T-cell (primary cell): ENCODE results near the gene HNRNPL. TPM values are rescaled to one million over a fixed set of nuclear protein-coding genes. Genes with fewer than 3 reads are reported as not detected.

Experiments used
- total RNA-seq, 35 experiments: library from RNA in 6 of 35; stranded (reverse) in 6 of 35; fragments of 120-200 nt in 1 of 35; gene quantifications; one replicate each; pipeline versions ENCODE4 v1.2.1 to v1.2.4 and lab custom pipeline; 2013 to 2026

Gene HNRNPL
- total RNA-seq, 5 donors from 2014 or later (not counting 1 experiment from before 2014, with no cell fraction given), result 320 to 498 (median 330) TPM

Other genes starting within 250 kb of the HNRNPL start
- 100 to 1,000 TPM; 243 to 417 (median 329) TPM for gene MAP4K1, start 232.0 kb downstream of the HNRNPL start, total RNA-seq
- 100 to 1,000 TPM; 317 to 352 (median 319) TPM for gene EIF3K, start 230.8 kb downstream of the HNRNPL start, total RNA-seq
- 100 to 1,000 TPM in 4 of 5 donors, 10 to 100 TPM in 1; 100.0 to 201 (median 175) TPM for gene ACTN4, start 202.3 kb downstream of the HNRNPL start, total RNA-seq
- 10 to 100 TPM in 2 of 5 donors, 1 to 10 TPM in 3; 2.5 to 13.8 (median 8.8) TPM for gene CAPN12, start 105.5 kb downstream of the HNRNPL start, total RNA-seq
- gene LGALS7, start 76.5 kb downstream of the HNRNPL start, total RNA-seq, result not detected
- gene LGALS7B, start 60.8 kb downstream of the HNRNPL start, total RNA-seq, result not detected
- gene LGALS4, start 37.0 kb downstream of the HNRNPL start, total RNA-seq, result 1 to 10 TPM; 3.8 to 8.8 (median 6.6) TPM
- 100 to 1,000 TPM in 4 of 5 donors, 10 to 100 TPM in 1; 76.7 to 159 (median 134) TPM for gene ECH1, start 18.2 kb downstream of the HNRNPL start, total RNA-seq
- 10 to 100 TPM; 44.2 to 81.3 (median 71.0) TPM for gene RINL, start 28.3 kb upstream of the HNRNPL start, total RNA-seq
- 10 to 100 TPM; 50.7 to 67.6 (median 55.6) TPM for gene SIRT2, start 49.6 kb upstream of the HNRNPL start, total RNA-seq
- 10 to 100 TPM; 31.9 to 36.8 (median 33.9) TPM for gene NFKBIB, start 50.0 kb upstream of the HNRNPL start, total RNA-seq
- gene CCER2, start 62.2 kb upstream of the HNRNPL start, total RNA-seq, result 1 to 10 TPM; 1.1 to 1.6 (median 1.3) TPM
- 10 to 100 TPM; 22.0 to 33.5 (median 26.0) TPM for gene SARS2, start 80.8 kb upstream of the HNRNPL start, total RNA-seq
- gene MRPS12, start 81.0 kb upstream of the HNRNPL start, total RNA-seq, result 10 to 100 TPM; 17.3 to 35.1 (median 32.8) TPM
- under 1 TPM in 3 of 5 donors, not detected in 2; 0.18 to 0.46 (median 0.28) TPM for gene FBXO17, start 125.8 kb upstream of the HNRNPL start, total RNA-seq
- gene FBXO27, start 182.6 kb upstream of the HNRNPL start, total RNA-seq, result under 1 TPM in 3 of 5 donors, not detected in 2; 0.41 to 0.69 (median 0.66) TPM
- gene ACP7, start 234.4 kb upstream of the HNRNPL start, total RNA-seq, result under 1 TPM in 1 of 5 donors, not detected in 4; 0.19 TPM